Ishikawa (cell line): Measurements from ENCODE around the gene PXDC1.

Experiments
- CEBPB ChIP-seq: IDR thresholded peaks from 2 replicates; pipeline ENCODE4 v1.6.1; 2012
- CREB1 ChIP-seq: IDR thresholded peaks from 2 replicates; pipeline ENCODE4 v1.6.1; 2012; ENCODE audit warnings: low read depth
- EGR1 ChIP-seq: IDR thresholded peaks from 2 replicates; pipeline ENCODE4 v1.6.1; 2012
- EP300 ChIP-seq: IDR thresholded peaks from 2 replicates; pipeline ENCODE4 v1.6.1; 2012; ENCODE audit warnings: borderline replicate concordance
- FOXM1 ChIP-seq: IDR thresholded peaks from 2 replicates; pipeline ENCODE4 v1.6.1; 2012; ENCODE audit warnings: low read depth, borderline replicate concordance
- MAX ChIP-seq: IDR thresholded peaks from 2 replicates; pipeline ENCODE4 v1.6.1; 2012
- NFIC ChIP-seq: IDR thresholded peaks from 2 replicates; pipeline ENCODE4 v1.6.1; 2012
- RAD21 ChIP-seq: IDR thresholded peaks from 2 replicates; pipeline ENCODE4 v1.6.1; 2012; ENCODE audit warnings: low read depth
- REST ChIP-seq: IDR thresholded peaks from 2 replicates; pipeline ENCODE4 v1.6.1; 2012; ENCODE audit warnings: low read depth, mild to moderate bottlenecking
- TAF1 ChIP-seq: IDR thresholded peaks from 2 replicates; pipeline ENCODE4 v1.6.1; 2012; ENCODE audit warnings: low read depth, mild to moderate bottlenecking
- TCF12 ChIP-seq: IDR thresholded peaks from 2 replicates; pipeline ENCODE4 v1.6.1; 2012; ENCODE audit warnings: low read depth
- TEAD4 ChIP-seq: IDR thresholded peaks from 2 replicates; pipeline ENCODE4 v1.6.1; 2012
- USF1 ChIP-seq: IDR thresholded peaks from 2 replicates; pipeline ENCODE4 v1.6.1; 2012
- YY1 ChIP-seq: IDR thresholded peaks from 2 replicates; pipeline ENCODE4 v1.6.1; 2012; ENCODE audit warnings: low read depth
- ZBTB7A ChIP-seq: IDR thresholded peaks from 2 replicates; pipeline ENCODE4 v1.6.1; 2012; ENCODE audit warnings: low read depth

PXDC1 gene

GRCh38 chr6:3771407-3772011, 20.0 kb upstream of the PXDC1 start:
- no peak for TF ChIP-seq RAD21
- no peak for TF ChIP-seq TAF1
- TF ChIP-seq TCF12 = no peak
- TF ChIP-seq TEAD4 = no peak
- no peak for TF ChIP-seq FOXM1
- TF ChIP-seq CREB1 = no peak
- no peak for TF ChIP-seq CEBPB
- no peak for TF ChIP-seq NFIC
- TF ChIP-seq MAX = no peak

GRCh38 chr6:3770023-3770720, 18.7 kb upstream of the PXDC1 start:
- TF ChIP-seq CEBPB = no peak
- no peak for TF ChIP-seq EP300
- TF ChIP-seq FOXM1 = no peak
- no peak for TF ChIP-seq ZBTB7A
- TF ChIP-seq REST = no peak
- TF ChIP-seq NFIC = no peak
- no peak for TF ChIP-seq TEAD4
- no peak for TF ChIP-seq USF1
- TF ChIP-seq CREB1 = no peak
- no peak for TF ChIP-seq EGR1
- no peak for TF ChIP-seq RAD21
- TF ChIP-seq TCF12 = no peak
- TF ChIP-seq YY1 = no peak
- no peak for TF ChIP-seq TAF1
- TF ChIP-seq MAX = no peak

- TF ChIP-seq TCF12 = no peak
- TF ChIP-seq FOXM1 = no peak
- TF ChIP-seq USF1 = no peak
- TF ChIP-seq RAD21 = no peak
Observed at GRCh38 chr6:3769610-3770009, 18.1 kb upstream of the PXDC1 start.

- TF ChIP-seq EP300 (no peak), CREB1 (no peak), YY1 (no peak), ZBTB7A (no peak), CEBPB (no peak), TEAD4 (no peak), USF1 (no peak), TCF12 (no peak), FOXM1 (no peak), RAD21 (no peak), EGR1 (no peak), MAX (no peak), TAF1 (no peak)
Observed at GRCh38 chr6:3768502-3768901, 17.0 kb upstream of the PXDC1 start.

GRCh38 chr6:3767483-3767882, 16.0 kb upstream of the PXDC1 start:
- peak; percentile 96 for TF ChIP-seq CEBPB
- 0 out of 2 replicates have a peak, but pooled peaks have one; percentile 11 for TF ChIP-seq USF1
- 0 out of 2 replicates have a peak, but pooled peaks have one; percentile 22 for TF ChIP-seq EP300
- TF ChIP-seq TEAD4 = peak; percentile 80

- no peak for TF ChIP-seq TEAD4
- no peak for TF ChIP-seq FOXM1
- no peak for TF ChIP-seq YY1
Observed at GRCh38 chr6:3766214-3766613, 14.7 kb upstream of the PXDC1 start.
